M059J (cell line): Measurements from ENCODE around the gene RYK. TPM values are rescaled to one million over a fixed set of nuclear protein-coding genes. Genes with fewer than 3 reads are reported as not detected.

Experiments used
- DNase-seq: peaks from one replicate; pipeline ENCODE4 v3.0.0-alpha.2; 2012; ENCODE audit warnings: low read depth
- total RNA-seq: library from RNA; depleted of rRNA; stranded (reverse); fragments of >200 nt; shearing (Covaris generic); gene quantifications from 2 replicates; pipeline ENCODE4 v1.2.3, GENCODE V29; 2014; rRNA removed

Gene RYK
- total RNA-seq, 1 experiment from 2014 or later, result 87.7 TPM

DNA sequence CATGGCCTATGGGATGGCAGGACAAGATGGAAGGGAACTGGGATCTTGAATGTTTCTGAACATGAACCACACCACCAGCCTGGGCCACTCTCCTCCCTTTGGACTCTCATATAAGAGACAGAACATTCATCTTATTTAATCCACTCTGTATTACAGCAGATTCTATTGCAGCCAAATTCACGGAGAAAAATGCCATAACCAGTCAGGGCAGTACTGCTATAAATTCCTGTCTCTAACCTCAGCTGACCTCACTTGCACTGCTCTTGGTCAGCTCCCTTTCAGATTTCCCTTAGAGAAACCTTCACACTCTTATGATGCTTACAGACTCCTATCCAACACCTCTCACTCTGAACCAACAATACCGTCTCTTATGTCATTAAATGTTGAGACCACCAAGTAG lies 101.4 kb downstream of the RYK start:
- DNase-seq, result peak; percentile 18

DNA sequence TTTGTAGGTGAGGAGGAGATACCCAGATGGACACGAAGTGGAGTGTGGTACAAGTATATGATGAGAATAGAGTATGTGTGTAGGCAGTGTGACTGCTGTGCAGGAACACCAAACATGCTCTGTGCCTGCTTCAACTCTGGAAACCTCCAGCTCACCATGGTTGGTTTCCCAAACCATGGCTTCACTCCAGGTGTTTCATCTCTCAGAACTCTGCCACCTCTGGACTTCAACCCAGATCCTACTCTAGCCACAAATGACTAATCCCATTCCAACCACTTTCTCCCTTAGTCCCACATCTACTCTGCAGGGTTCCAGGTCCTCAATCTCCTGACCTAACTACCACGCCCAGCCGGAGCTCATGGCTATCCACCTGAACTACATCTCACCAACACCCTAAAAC lies 102.1 kb downstream of the RYK start:
- DNase-seq, result peak; percentile 58

GRCh38 chr3:134147411-134147810 lies 103.2 kb downstream of the RYK start:
- no peak for DNase-seq

- DNase-seq, result no peak
Measured at GRCh38 chr3:134146666-134147065, 104.0 kb downstream of the RYK start.

GRCh38 chr3:134145183-134145582 lies 105.5 kb downstream of the RYK start:
- DNase-seq, result no peak

DNA sequence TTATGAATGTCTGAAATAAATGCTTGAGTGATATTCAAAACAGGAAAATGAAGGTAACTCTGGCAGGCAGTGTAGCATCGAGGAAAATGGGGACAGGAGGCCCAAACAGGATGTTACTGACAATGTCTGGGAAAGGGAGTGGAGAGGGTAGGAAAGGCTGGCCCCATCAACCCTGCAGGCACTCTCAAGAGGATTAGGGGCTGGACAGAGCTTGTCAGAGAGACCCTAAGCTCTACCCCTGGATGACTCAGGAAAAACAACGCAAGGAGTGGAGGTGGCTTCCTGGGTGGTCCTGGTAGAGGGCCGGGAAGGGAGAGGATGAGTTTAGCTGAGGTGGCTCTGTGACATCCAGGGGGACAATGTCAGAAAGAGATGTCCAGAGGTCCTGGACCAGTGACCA lies 106.0 kb downstream of the RYK start:
- DNase-seq, result no peak

DNA sequence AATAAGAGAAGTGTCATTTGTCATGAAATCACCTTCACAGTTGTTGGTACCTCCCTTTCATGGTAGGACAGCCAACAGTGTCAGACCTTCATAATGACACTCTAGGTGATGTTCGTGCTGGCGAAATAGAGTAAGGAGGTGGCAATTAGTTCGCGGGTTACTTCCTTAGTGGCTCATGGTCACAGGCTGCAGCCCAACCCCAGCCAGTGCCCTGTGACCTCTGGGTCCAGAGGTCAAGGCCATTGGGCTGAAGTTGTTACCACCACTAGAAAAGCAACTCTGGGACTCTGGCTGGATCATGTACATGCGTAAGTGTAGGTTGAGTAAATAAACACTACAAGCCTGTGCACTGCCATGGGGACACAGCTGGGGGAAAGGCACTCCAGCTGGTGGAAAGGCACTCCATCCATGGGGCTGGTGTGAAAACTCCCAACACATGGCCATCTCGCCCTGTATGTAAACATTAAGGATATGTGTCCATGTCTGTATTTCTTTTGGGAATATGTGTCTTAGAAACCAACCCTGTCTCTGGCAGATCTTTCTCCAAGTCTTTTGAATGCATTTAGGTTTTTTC lies 106.7 kb downstream of the RYK start:
- DNase-seq, result no peak

GRCh38 chr3:134136604-134137003 lies 114.1 kb downstream of the RYK start:
- no peak for DNase-seq

- DNase-seq, result peak; percentile 27
Measured at GRCh38 chr3:134134698-134135415, 115.8 kb downstream of the RYK start.

DNA sequence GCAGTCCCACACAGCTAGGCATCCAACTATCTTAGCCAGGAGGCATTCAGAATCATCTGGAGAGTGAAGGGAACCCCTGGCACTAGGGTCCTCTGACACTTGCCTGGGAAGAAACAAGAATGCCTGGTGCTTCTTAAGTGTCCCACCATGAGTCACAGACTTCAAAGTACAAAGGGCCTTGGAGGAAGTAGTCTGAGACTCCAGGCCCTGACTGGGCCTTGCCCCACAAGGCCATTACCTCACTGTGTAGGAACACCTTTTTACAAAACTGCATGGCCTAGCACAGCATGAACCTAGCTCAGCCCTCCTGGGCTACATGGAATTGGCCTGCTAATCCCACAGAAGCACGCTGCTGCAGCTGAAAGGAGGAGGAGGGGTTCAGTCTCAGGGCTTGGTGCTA lies 116.4 kb downstream of the RYK start:
- DNase-seq, result peak; percentile 18

DNA sequence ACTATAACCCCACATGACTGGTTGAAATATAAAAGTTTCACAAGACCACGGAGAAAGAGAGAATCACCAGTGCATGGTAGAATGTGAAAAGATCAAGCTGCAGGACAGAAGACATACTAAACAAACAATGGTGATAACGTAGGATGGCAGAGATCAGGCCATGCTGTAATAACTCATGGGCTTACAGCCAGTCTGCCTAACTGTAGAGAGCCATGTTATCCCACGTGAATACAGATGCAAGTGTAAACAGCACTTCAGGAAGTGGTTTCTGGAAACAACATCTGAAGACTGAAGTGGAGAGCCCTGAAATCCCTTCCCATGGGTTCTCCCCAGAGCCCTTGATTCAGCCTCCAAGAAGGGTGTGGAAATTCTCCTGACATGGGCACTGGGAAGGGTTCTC lies 117.7 kb downstream of the RYK start:
- DNase-seq, result peak; percentile 9

- DNase-seq, result peak; percentile 20
Measured at GRCh38 chr3:134126153-134126552, 124.5 kb downstream of the RYK start.

DNA sequence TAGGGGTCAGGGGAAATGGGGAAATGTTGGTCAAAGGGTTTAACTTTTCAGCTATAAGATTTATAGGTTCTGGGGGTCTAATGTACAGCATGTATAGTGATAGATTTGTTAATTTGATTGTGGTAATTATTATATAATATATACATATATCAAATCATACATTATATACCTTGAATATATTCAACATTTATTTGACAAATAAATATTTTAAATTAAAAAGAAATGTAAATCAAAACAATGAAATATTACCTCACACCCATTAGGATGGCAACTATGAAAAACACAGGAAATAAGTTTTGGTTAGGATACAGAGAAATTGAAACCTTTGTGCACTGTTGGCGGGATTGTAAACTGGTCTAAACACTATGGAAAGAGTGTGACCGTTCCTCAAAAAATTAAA lies 135.9 kb downstream of the RYK start:
- no peak for DNase-seq

DNA sequence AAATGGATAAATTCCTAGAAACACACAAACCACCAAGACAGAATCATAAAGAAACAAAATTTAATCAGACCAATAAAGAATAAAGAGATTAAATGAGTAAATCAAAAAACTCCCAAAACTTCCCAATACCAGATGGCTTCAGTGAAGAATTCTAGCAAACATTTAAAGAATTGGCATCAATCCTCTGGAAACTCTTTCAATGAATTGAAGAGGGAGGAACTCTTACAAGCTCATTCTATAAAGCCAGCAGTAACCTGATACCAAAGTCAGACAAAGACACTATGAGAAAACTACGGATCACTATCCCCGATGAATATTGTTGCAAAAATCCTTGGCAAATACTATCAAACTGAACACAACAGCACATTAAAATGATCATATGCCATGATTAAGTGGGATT lies 139.0 kb downstream of the RYK start:
- no peak for DNase-seq

- DNase-seq, result no peak
Measured at GRCh38 chr3:134110963-134111362, 139.7 kb downstream of the RYK start.

Other genes with a start within 250 kb of the RYK start
- gene SLCO2A1, start 220.9 kb downstream of the RYK start, total RNA-seq, result 0.20 and 0.47 TPM in 2 replicates
- 71.9 and 96.1 TPM in 2 replicates for gene AMOTL2, start 123.6 kb upstream of the RYK start, total RNA-seq
- 208 and 216 TPM in 2 replicates for gene ANAPC13, start 235.1 kb upstream of the RYK start, total RNA-seq
- 20.7 and 26.3 TPM in 2 replicates for gene CEP63, start 235.2 kb upstream of the RYK start, total RNA-seq